ENCODE measurements around the gene TMPRSS9.
A peak's percentile ranks its signal among the peaks of the same experiment; 100 is the strongest.

The TMPRSS9 gene

GRCh38 chr19:2358548-2359173 is 1.4 kb upstream of the TMPRSS9 start:
- DNase-seq (ENCODE audit: insufficient read length, low spot score) (no peak), FAIRE-seq (no peak)

- DNase-seq (ENCODE audit: insufficient read length, low spot score) (no peak), FAIRE-seq (no peak)
These were observed 768 bp downstream of the TMPRSS9 start for GRCh38 chr19:2360833-2361232.

GRCh38 chr19:2361246-2362045 is 1.4 kb downstream of the TMPRSS9 start:
- no peak for FAIRE-seq
- DNase-seq (ENCODE audit: insufficient read length, low spot score) = no peak

- no peak for DNase-seq (ENCODE audit: insufficient read length, low spot score)
- FAIRE-seq = peak; percentile 94
These were observed 2.2 kb downstream of the TMPRSS9 start for GRCh38 chr19:2362046-2362969.

- FAIRE-seq = no peak
- DNase-seq (ENCODE audit: insufficient read length, low spot score) = no peak
These were observed 2.9 kb downstream of the TMPRSS9 start for GRCh38 chr19:2362970-2363300.

- no peak for DNase-seq (ENCODE audit: insufficient read length, low spot score)
- no peak for FAIRE-seq
These were observed 3.4 kb downstream of the TMPRSS9 start for GRCh38 chr19:2363419-2363818.

- no peak for DNase-seq (ENCODE audit: insufficient read length, low spot score)
- no peak for FAIRE-seq
These were observed 5.3 kb downstream of the TMPRSS9 start for GRCh38 chr19:2365201-2365970.

- peak; percentile 48 for DNase-seq (ENCODE audit: insufficient read length, low spot score)
- FAIRE-seq = no peak
These were observed 11.6 kb downstream of the TMPRSS9 start for GRCh38 chr19:2371656-2372055.

GRCh38 chr19:2372076-2372612 is 12.1 kb downstream of the TMPRSS9 start:
- FAIRE-seq (no peak), DNase-seq (ENCODE audit: insufficient read length, low spot score) (no peak)

- FAIRE-seq = no peak
- no peak for DNase-seq (ENCODE audit: insufficient read length, low spot score)
These were observed 14.7 kb downstream of the TMPRSS9 start for GRCh38 chr19:2374808-2375207.

GRCh38 chr19:2375353-2376121 is 15.5 kb downstream of the TMPRSS9 start:
- FAIRE-seq (no peak), DNase-seq (ENCODE audit: insufficient read length, low spot score) (no peak)

- DNase-seq (ENCODE audit: insufficient read length, low spot score) (no peak), FAIRE-seq (no peak)
These were observed 16.9 kb downstream of the TMPRSS9 start for GRCh38 chr19:2376784-2377519.

GRCh38 chr19:2380567-2380966 is 20.5 kb downstream of the TMPRSS9 start:
- no peak for FAIRE-seq
- DNase-seq (ENCODE audit: insufficient read length, low spot score) = no peak

GRCh38 chr19:2381148-2381820 is 21.2 kb downstream of the TMPRSS9 start:
- DNase-seq (ENCODE audit: insufficient read length, low spot score) = no peak
- FAIRE-seq = no peak

- DNase-seq (ENCODE audit: insufficient read length, low spot score) (no peak), FAIRE-seq (peak; percentile 42)
These were observed 22.6 kb downstream of the TMPRSS9 start for GRCh38 chr19:2382530-2383222.

- DNase-seq (ENCODE audit: insufficient read length, low spot score) = peak; percentile 91
- peak; percentile 84 for FAIRE-seq
These were observed 25.1 kb downstream of the TMPRSS9 start for GRCh38 chr19:2385053-2385721.
